Osteocyte (in vitro differentiated cells): ENCODE data around the gene CCL24. TPM values are rescaled to one million over a fixed set of nuclear protein-coding genes. Genes with fewer than 3 reads are reported as not detected.

Experiments
- DNase-seq: peaks from one replicate; pipeline ENCODE4 v3.0.0; 2021; ENCODE audit warnings: mixed read lengths; ENCODE audit not compliant: unreplicated experiment; ENCODE audit errors: extremely low spot score
- H3K27ac Mint-ChIP-seq: one replicate; pipeline ENCODE4 v1.8.0; 2021; ENCODE audit warnings: mild to moderate bottlenecking, mixed read lengths; ENCODE audit not compliant: unreplicated experiment
- H3K27me3 Mint-ChIP-seq: one replicate; pipeline ENCODE4 v1.8.0; 2021; ENCODE audit warnings: mixed read lengths; ENCODE audit not compliant: unreplicated experiment
- H3K36me3 Mint-ChIP-seq: one replicate; pipeline ENCODE4 v1.8.0; 2021; ENCODE audit warnings: mixed read lengths; ENCODE audit not compliant: unreplicated experiment
- H3K4me1 Mint-ChIP-seq: one replicate; pipeline ENCODE4 v1.8.0; 2021; ENCODE audit warnings: mixed read lengths; ENCODE audit not compliant: unreplicated experiment
- H3K4me3 Mint-ChIP-seq: one replicate; pipeline ENCODE4 v1.8.0; 2021; ENCODE audit warnings: mild to moderate bottlenecking, moderate library complexity, mixed read lengths; ENCODE audit not compliant: unreplicated experiment
- H3K9me3 Mint-ChIP-seq: one replicate; pipeline ENCODE4 v1.8.0; 2021; ENCODE audit warnings: mixed read lengths; ENCODE audit not compliant: unreplicated experiment
- total RNA-seq: library from RNA; stranded (reverse); gene quantifications from 2 replicates; pipeline ENCODE4 v1.2.1, GENCODE V29; 2021
- TF ChIP-seq, protein P1 (sequence below): fragments of 200-600 bp; sonication (generic); IDR thresholded peaks from 2 replicates; pipeline ENCODE4 v1.5.0; 2021; ENCODE audit warnings: antibody characterized with exemption, mild to moderate bottlenecking, moderate library complexity

The CCL24 gene
- total RNA-seq, 1 donor from 2014 or later = not detected

DNA sequence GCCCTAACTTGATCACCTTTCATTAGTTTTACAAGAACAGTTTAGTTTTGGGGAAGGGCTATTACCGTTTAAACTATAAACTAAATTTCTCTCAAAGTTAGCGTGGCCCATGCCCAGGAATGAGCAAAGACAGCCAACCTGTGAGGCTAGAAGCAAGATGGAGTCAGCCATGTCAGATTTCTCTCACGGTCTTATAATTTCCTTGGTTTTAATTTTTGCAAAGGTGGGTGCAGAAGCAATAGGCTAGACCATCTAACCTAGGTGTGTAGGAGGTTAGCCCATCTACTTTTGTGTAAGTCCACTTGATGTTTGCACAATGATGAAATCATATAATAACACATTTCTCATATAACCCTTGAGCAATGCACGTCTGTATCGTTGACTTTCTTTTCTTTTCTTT, 8.9 kb downstream of the CCL24 start:
- no peak overlapping the region for H3K4me3 Mint-ChIP-seq
- H3K27me3 Mint-ChIP-seq = peaks cover 4% of the 10 kb centered on the region
- no peak for DNase-seq
- no peak overlapping the region for H3K27ac Mint-ChIP-seq
- peaks cover 11% of the 10 kb centered on the region for H3K9me3 Mint-ChIP-seq
- TF ChIP-seq, protein P1, sequence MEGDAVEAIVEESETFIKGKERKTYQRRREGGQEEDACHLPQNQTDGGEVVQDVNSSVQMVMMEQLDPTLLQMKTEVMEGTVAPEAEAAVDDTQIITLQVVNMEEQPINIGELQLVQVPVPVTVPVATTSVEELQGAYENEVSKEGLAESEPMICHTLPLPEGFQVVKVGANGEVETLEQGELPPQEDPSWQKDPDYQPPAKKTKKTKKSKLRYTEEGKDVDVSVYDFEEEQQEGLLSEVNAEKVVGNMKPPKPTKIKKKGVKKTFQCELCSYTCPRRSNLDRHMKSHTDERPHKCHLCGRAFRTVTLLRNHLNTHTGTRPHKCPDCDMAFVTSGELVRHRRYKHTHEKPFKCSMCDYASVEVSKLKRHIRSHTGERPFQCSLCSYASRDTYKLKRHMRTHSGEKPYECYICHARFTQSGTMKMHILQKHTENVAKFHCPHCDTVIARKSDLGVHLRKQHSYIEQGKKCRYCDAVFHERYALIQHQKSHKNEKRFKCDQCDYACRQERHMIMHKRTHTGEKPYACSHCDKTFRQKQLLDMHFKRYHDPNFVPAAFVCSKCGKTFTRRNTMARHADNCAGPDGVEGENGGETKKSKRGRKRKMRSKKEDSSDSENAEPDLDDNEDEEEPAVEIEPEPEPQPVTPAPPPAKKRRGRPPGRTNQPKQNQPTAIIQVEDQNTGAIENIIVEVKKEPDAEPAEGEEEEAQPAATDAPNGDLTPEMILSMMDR = no peak
- no peaks in the 10 kb centered on the region for H3K36me3 Mint-ChIP-seq
- H3K4me1 Mint-ChIP-seq = no peaks in the 10 kb centered on the region

DNA sequence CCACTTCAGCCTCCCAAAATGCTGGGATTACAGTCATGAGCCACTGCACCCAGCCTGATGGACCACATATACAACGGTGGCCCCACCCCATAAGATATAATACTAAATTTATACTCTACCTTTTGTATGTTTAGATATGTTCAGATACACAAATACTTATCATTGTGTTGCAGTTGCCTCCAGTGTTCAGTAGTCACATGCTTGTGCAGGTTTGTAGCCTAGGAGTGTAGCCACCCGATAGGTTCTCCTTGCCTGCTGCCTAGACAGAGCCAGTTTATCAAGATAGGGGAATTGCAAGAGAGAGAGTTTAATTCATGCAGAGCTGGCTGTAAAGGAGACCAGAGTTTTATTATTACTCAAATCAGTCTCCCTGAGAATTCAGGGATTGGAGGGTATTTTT, 9.6 kb downstream of the CCL24 start:
- H3K4me1 Mint-ChIP-seq = no peaks in the 10 kb centered on the region
- H3K27ac Mint-ChIP-seq = no peak overlapping the region
- TF ChIP-seq, protein P1 = no peak
- no peak overlapping the region for H3K4me3 Mint-ChIP-seq
- H3K36me3 Mint-ChIP-seq = no peaks in the 10 kb centered on the region
- peaks cover 4% of the 10 kb centered on the region for H3K27me3 Mint-ChIP-seq
- no peak for DNase-seq
- H3K9me3 Mint-ChIP-seq = peaks cover 11% of the 10 kb centered on the region

DNA sequence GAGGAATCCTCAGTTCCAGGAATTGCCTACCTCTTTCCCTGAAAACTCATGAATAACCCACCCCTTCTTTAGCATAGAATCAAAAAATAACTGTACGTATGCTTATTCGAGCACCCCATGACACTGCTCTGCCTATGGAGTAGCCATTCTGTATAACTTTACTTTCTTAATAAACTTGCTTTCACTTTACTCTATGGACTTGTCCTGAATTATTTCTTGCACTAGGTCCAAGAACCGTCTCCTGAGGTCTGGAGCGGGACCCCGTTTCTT, 11.1 kb downstream of the CCL24 start:
- DNase-seq = no peak
- peaks cover 9% of the 10 kb centered on the region for H3K27me3 Mint-ChIP-seq
- peaks cover 3% of the 10 kb centered on the region for H3K4me1 Mint-ChIP-seq
- no peaks in the 10 kb centered on the region for H3K36me3 Mint-ChIP-seq
- H3K9me3 Mint-ChIP-seq = peaks cover 9% of the 10 kb centered on the region
- H3K4me3 Mint-ChIP-seq = no peak overlapping the region
- TF ChIP-seq, protein P1 = no peak
- no peak overlapping the region for H3K27ac Mint-ChIP-seq

- TF ChIP-seq, protein P1 = no peak
- peaks cover 3% of the 10 kb centered on the region for H3K4me1 Mint-ChIP-seq
- peaks cover 30% of the 10 kb centered on the region for H3K27me3 Mint-ChIP-seq
- H3K9me3 Mint-ChIP-seq = no peaks in the 10 kb centered on the region
- no peak overlapping the region for H3K27ac Mint-ChIP-seq
- no peak overlapping the region for H3K4me3 Mint-ChIP-seq
- H3K36me3 Mint-ChIP-seq = no peaks in the 10 kb centered on the region
- DNase-seq = no peak
These were observed 14.8 kb downstream of the CCL24 start for GRCh38 chr7:75798770-75799169.

DNA sequence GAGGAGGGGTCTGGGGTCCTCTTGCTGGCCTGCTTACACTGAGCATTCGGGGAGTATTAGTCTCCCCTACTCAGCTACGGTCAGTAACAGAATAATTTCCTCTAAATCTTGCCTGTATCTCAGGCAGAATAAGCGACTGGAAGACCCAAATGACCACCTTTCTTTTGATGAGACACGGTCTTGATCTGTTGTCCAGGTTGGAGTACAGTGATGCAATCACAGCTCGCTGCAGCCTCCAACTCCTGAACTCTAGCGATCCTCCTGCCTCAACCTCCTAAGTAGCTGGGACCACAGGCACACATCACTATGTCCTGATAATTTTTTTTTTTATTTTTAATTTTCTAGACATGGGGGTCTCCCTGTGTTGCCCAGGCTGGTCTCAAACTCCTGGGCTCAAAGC, 17.2 kb downstream of the CCL24 start:
- H3K27me3 Mint-ChIP-seq = peaks cover 26% of the 10 kb centered on the region
- H3K4me3 Mint-ChIP-seq = no peak overlapping the region
- no peak overlapping the region for H3K27ac Mint-ChIP-seq
- H3K36me3 Mint-ChIP-seq = no peaks in the 10 kb centered on the region
- TF ChIP-seq, protein P1 = no peak
- H3K9me3 Mint-ChIP-seq = no peaks in the 10 kb centered on the region
- DNase-seq = no peak
- peaks cover 5% of the 10 kb centered on the region for H3K4me1 Mint-ChIP-seq
